ENCODE results near the gene SLC25A27. TPM values are rescaled to one million over a fixed set of nuclear protein-coding genes. Genes with fewer than 3 reads are reported as not detected.

Gene SLC25A27
- total and polyA plus RNA-seq, 2 experiments from 2014 or later, result 20.0 to 36.1 TPM

GRCh38 chr6:46652232-46652602 is 558 bp upstream of the SLC25A27 start:
- H3K36me3 ChIP-seq, result no peaks in the 10 kb centered on the region
- peak overlapping the region; percentile 36 for H3K27ac ChIP-seq
- no peak for DNase-seq (ENCODE audit: low read depth in 1 of 2, low spot score in 1 of 2)
- H3K4me3 ChIP-seq, result peak overlapping the region; percentile 62
- peaks cover 10% of the 10 kb centered on the region for H3K4me1 ChIP-seq (ENCODE audit: low read depth)
- H3K27me3 ChIP-seq, result peaks cover 8% of the 10 kb centered on the region
- no peak for TF ChIP-seq CTCF (IDR thresholded peaks at IDR 0.05; ENCODE audit: low read depth, low read length)
- no peaks in the 10 kb centered on the region for H3K9me3 ChIP-seq (ENCODE audit: low read depth)

GRCh38 chr6:46653439-46654195 is 842 bp downstream of the SLC25A27 start:
- Histone ChIP-seq H3K36me3 (no peaks in the 10 kb centered on the region), H3K4me1 (ENCODE audit: low read depth) (peaks cover 10% of the 10 kb centered on the region), H3K27me3 (peaks cover 8% of the 10 kb centered on the region), H3K9me3 (ENCODE audit: low read depth) (no peaks in the 10 kb centered on the region), H3K4me3 (peak overlapping the region; percentile 62), H3K27ac (no peak overlapping the region)
- DNase-seq (ENCODE audit: low read depth in 1 of 2, low spot score in 1 of 2), result no peak
- no peak for TF ChIP-seq CTCF (IDR thresholded peaks at IDR 0.05; ENCODE audit: low read depth, low read length)

- Histone ChIP-seq H3K27me3 (peaks cover 8% of the 10 kb centered on the region), H3K4me3 (no peak overlapping the region), H3K4me1 (ENCODE audit: low read depth) (peaks cover 9% of the 10 kb centered on the region), H3K27ac (no peak overlapping the region), H3K36me3 (no peaks in the 10 kb centered on the region), H3K9me3 (ENCODE audit: low read depth) (no peaks in the 10 kb centered on the region)
- peak; percentile 50 for TF ChIP-seq CTCF (IDR thresholded peaks at IDR 0.05; ENCODE audit: low read depth, low read length)
- DNase-seq (ENCODE audit: low read depth in 1 of 2, low spot score in 1 of 2), result peak; percentile 8 to 51
Measured at GRCh38 chr6:46655803-46656202, 3.0 kb downstream of the SLC25A27 start.

GRCh38 chr6:46657642-46658041 is 4.9 kb downstream of the SLC25A27 start:
- H3K27ac ChIP-seq, result no peak overlapping the region
- DNase-seq (ENCODE audit: low read depth in 1 of 2, low spot score in 1 of 2), result no peak
- no peaks in the 10 kb centered on the region for H3K36me3 ChIP-seq
- peaks cover 8% of the 10 kb centered on the region for H3K27me3 ChIP-seq
- H3K9me3 ChIP-seq (ENCODE audit: low read depth), result no peaks in the 10 kb centered on the region
- H3K4me3 ChIP-seq, result no peak overlapping the region
- TF ChIP-seq CTCF (IDR thresholded peaks at IDR 0.05; ENCODE audit: low read depth, low read length), result no peak
- H3K4me1 ChIP-seq (ENCODE audit: low read depth), result no peaks in the 10 kb centered on the region

- TF ChIP-seq CTCF (IDR thresholded peaks at IDR 0.05; ENCODE audit: low read depth, low read length), result no peak
Measured at GRCh38 chr6:46661483-46661882, 8.7 kb downstream of the SLC25A27 start.

More at GRCh38 chr6:46661483-46661882, 8.7 kb downstream of the SLC25A27 start:
- Histone ChIP-seq H3K4me3 (no peak overlapping the region), H3K36me3 (no peaks in the 10 kb centered on the region), H3K9me3 (ENCODE audit: low read depth) (no peaks in the 10 kb centered on the region), H3K27ac (no peak overlapping the region), H3K27me3 (no peaks in the 10 kb centered on the region), H3K4me1 (ENCODE audit: low read depth) (no peaks in the 10 kb centered on the region)
- DNase-seq (ENCODE audit: low read depth in 1 of 2, low spot score in 1 of 2), result no peak

All from cardiac muscle cell (in vitro differentiated cells and primary cell).